ENCODE data around the gene YIPF1.
A peak's percentile ranks its signal among the peaks of the same experiment; 100 is the strongest.
"Not testable (repeated sequence)": the region's sequence is repeated elsewhere in the genome, so short reads cannot be mapped to it uniquely, and the experiment has no call there.

YIPF1 gene

GRCh38 chr1:53837924-53838653, 51.5 kb downstream of the YIPF1 start, which contains the start of gene NDC1:
NDC1 (minus strand) TSS chr1:53838296; CDS start chr1:53838261, 35 bp downstream.
- peak; percentile 98 for DNase-seq (ENCODE audit: low spot score)

GRCh38 chr1:53837646-53837923, 52.0 kb downstream of the YIPF1 start:
- peak; percentile 15 for DNase-seq (ENCODE audit: low spot score)

- DNase-seq (ENCODE audit: low spot score), result no peak
Observed at GRCh38 chr1:53835491-53835890, 54.1 kb downstream of the YIPF1 start.

- DNase-seq (ENCODE audit: low spot score), result no peak
Observed at GRCh38 chr1:53834776-53835175, 54.8 kb downstream of the YIPF1 start.

GRCh38 chr1:53833393-53833792, 56.2 kb downstream of the YIPF1 start:
- DNase-seq (ENCODE audit: low spot score), result no peak

- no peak for DNase-seq (ENCODE audit: low spot score)
Observed at GRCh38 chr1:53826367-53826766, 63.2 kb downstream of the YIPF1 start.

GRCh38 chr1:53825306-53825705, 64.3 kb downstream of the YIPF1 start:
- DNase-seq (ENCODE audit: low spot score), result no peak

GRCh38 chr1:53822931-53823330, 66.7 kb downstream of the YIPF1 start:
- no peak for DNase-seq (ENCODE audit: low spot score)

- DNase-seq (ENCODE audit: low spot score), result no peak
Observed at GRCh38 chr1:53821380-53821779, 68.2 kb downstream of the YIPF1 start.

GRCh38 chr1:53819387-53819786, 70.2 kb downstream of the YIPF1 start:
- no peak for DNase-seq (ENCODE audit: low spot score)

GRCh38 chr1:53816584-53816983, 73.0 kb downstream of the YIPF1 start:
- not testable (repeated sequence) for DNase-seq (ENCODE audit: low spot score)

- DNase-seq (ENCODE audit: low spot score), result not testable (repeated sequence)
Observed at GRCh38 chr1:53815484-53815883, 74.1 kb downstream of the YIPF1 start.

GRCh38 chr1:53811414-53811851, 78.2 kb downstream of the YIPF1 start:
- DNase-seq (ENCODE audit: low spot score), result peak; percentile 8

- DNase-seq (ENCODE audit: low spot score), result no peak
Observed at GRCh38 chr1:53810497-53810896, 79.1 kb downstream of the YIPF1 start.

- no peak for DNase-seq (ENCODE audit: low spot score)
Observed at GRCh38 chr1:53810007-53810406, 79.6 kb downstream of the YIPF1 start.

- no peak for DNase-seq (ENCODE audit: low spot score)
Observed at GRCh38 chr1:53807916-53808315, 81.7 kb downstream of the YIPF1 start.

- no peak for DNase-seq (ENCODE audit: low spot score)
Observed at GRCh38 chr1:53804791-53805505, 84.6 kb downstream of the YIPF1 start.

- no peak for DNase-seq (ENCODE audit: low spot score)
Observed at GRCh38 chr1:53804181-53804580, 85.4 kb downstream of the YIPF1 start.

Data from SW480 (cell line).